NCI-H1092 treated with DMSO at 0.1 percent for 48 hours (cell line): Measurements from ENCODE around the gene KHSRP.

ENCODE experiments used
- DNase-seq: peaks from one replicate; lab custom pipeline; 2025; lab: John Stamatoyannopoulos, UW

The KHSRP gene, protein sequence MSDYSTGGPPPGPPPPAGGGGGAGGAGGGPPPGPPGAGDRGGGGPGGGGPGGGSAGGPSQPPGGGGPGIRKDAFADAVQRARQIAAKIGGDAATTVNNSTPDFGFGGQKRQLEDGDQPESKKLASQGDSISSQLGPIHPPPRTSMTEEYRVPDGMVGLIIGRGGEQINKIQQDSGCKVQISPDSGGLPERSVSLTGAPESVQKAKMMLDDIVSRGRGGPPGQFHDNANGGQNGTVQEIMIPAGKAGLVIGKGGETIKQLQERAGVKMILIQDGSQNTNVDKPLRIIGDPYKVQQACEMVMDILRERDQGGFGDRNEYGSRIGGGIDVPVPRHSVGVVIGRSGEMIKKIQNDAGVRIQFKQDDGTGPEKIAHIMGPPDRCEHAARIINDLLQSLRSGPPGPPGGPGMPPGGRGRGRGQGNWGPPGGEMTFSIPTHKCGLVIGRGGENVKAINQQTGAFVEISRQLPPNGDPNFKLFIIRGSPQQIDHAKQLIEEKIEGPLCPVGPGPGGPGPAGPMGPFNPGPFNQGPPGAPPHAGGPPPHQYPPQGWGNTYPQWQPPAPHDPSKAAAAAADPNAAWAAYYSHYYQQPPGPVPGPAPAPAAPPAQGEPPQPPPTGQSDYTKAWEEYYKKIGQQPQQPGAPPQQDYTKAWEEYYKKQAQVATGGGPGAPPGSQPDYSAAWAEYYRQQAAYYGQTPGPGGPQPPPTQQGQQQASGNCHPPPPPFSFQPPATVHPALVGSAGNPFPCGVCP

GRCh38 chr19:6424195-6424938, at the start of gene KHSRP:
Gene KHSRP, minus strand, starts transcription at chr19:6424811. Its CDS starts 110 bp downstream, at chr19:6424701.
- DNase-seq, result no peak

DNA sequence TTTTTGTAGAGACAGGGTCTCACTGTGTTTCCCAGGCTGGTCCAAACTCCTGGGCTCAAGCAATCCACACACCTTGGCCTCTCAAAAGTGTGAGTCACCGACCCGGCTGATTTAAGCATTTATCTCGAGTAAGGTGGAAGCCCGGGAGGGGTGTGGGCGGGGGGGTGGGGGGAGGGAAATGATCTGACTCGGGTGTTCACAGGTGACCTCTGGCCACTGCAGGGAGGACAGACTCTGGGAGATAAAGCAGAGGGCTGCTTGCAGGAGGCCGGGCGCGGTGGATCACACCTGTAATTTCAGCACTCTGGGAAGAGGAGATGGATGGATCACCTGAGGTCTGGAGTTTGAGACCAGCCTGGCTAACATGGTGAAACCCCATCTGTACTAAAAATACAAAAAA, 49.0 kb upstream of the KHSRP start:
- DNase-seq, result no peak

DNA sequence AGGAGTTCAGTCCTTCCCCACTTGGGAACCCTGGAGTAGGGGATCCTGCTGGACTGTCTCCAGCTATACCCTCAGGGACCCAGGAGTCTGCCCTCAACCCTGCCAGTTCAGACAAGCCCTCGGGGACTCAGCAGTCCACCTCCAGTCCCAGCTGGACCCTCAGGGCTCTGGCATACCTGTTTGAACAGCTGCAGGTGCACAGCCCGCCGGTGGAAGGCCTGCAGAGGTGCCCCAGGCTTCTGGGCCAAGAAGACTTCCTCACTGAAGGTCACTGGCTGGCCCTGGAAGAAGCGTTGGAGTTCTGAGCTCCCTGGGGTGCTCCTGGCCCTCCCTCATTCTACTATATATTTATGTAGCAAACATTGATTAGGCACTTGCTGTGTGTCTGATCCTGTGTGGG, 48.1 kb upstream of the KHSRP start:
- no peak for DNase-seq

GRCh38 chr19:6471076-6471475, 46.5 kb upstream of the KHSRP start:
- no peak for DNase-seq

GRCh38 chr19:6470173-6470572, 45.6 kb upstream of the KHSRP start:
- no peak for DNase-seq

DNA sequence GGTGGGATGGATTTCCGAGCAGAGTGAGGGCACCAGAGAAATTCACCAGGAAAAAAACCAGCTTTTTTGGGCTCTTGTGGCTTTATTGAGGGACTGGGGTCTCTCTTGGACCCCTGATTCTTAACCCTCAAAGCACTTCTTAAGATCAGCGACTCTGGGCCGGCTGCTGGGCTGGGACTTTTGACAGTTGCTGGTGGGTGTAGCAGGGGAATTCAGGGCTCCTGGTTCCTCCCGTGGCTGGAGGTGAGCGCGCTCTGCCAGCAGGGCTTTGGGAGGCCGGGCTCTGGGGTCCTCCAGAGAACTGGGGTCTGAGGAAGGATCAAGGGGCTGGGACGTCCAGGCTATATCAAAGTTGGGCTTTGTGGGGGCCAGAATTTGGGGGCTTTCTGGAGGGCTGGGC, 42.8 kb upstream of the KHSRP start:
- no peak for DNase-seq

DNA sequence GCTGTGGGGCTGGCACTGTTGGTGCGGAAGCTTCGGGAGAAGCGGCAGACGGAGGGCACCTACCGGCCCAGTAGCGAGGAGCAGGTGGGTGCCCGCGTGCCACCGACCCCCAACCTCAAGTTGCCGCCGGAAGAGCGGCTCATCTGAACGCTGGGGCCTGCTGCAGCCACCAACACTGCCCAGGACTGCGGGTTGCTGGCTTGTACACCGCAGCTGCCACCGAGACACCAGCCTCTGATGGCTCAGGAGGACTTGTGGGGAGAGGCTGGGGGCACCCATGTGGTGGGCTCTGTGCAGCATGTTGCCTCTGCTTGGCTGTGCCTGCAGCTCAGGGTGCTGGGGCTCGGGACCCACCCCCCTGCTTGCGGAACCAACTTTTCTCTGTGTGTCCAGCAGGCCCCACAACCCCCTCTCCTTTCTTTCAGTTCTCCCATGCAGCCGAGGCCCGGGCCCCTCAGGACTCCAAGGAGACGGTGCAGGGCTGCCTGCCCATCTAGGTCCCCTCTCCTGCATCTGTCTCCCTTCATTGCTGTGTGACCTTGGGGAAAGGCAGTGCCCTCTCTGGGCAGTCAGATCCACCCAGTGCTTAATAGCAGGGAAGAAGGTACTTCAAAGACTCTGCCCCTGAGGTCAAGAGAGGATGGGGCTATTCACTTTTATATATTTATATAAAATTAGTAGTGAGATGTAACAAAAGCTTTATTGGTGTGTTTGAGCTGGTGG, 42.1 kb upstream of the KHSRP start:
- DNase-seq, result no peak

- DNase-seq, result no peak
These were observed 41.1 kb upstream of the KHSRP start for GRCh38 chr19:6465663-6466062.

DNA sequence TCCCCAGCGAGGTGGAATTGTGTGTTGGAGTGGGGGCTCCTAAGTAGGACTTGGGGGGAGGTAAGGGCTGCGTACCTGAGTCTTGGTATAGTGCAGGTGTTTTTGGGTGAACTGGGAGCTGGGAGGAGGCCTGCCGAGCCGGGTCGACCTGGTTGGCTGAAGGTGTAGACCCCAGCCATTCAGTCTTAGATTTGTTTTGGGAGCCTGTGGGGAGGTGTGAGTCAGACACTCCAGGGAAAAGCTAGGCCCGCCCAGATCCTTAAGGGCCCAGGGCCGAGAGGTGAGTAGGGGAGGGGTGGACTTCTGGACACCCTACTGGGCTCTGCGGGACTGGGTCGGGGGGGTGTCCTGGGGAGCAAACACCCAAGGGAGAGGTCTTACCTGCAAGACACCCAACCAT, 40.4 kb upstream of the KHSRP start:
- DNase-seq, result no peak

GRCh38 chr19:6464070-6464873, 39.7 kb upstream of the KHSRP start, which contains the start of gene CRB3:
Gene CRB3, plus strand, starts transcription at chr19:6464271. Its CDS starts 431 bp downstream, at chr19:6464702.
- no peak for DNase-seq

DNA sequence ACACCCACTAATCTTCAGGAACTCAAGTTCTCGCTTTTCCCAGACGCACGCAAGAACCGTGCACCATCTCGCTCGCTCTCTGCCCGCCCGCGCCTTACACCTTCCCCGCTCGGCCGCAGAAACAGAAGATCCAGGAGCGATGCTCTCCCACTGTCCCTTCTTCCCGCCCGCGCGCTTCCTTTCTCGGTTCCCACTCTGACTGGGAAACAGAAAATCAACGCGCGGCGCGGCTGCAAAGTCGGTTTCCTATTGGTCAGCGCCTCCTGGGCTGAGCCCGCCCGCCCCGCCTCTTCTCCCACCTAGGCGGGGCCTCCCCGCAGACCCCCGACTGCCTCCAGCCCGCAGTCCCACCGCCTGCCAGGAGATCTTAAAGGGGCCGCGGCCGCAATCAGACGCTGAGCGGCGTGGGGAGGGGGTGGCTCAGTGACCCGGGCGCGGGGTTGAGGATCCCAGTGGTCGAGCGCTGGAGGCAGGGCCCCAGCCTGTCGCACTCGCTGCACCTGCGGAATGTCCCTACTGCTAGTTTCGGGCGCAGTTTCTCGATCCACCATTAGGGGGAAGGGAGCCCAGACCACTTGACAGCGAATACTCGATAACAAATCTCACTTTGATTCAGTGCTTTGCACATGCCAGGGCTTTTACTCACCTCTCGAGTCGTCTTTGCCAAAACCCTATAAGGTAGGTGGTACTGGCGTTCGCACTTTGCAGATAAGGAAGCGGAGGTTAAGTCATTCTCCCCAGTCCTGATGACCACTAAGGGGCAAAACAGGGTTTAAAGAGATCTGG, 35.7 kb upstream of the KHSRP start:
- peak; percentile 97 for DNase-seq

GRCh38 chr19:6459262-6460098, 34.9 kb upstream of the KHSRP start, which contains the start of gene SLC25A23:
Gene SLC25A23, minus strand, starts transcription at chr19:6459792. Its CDS starts 164 bp downstream, at chr19:6459628.
- DNase-seq, result peak; percentile 73

DNA sequence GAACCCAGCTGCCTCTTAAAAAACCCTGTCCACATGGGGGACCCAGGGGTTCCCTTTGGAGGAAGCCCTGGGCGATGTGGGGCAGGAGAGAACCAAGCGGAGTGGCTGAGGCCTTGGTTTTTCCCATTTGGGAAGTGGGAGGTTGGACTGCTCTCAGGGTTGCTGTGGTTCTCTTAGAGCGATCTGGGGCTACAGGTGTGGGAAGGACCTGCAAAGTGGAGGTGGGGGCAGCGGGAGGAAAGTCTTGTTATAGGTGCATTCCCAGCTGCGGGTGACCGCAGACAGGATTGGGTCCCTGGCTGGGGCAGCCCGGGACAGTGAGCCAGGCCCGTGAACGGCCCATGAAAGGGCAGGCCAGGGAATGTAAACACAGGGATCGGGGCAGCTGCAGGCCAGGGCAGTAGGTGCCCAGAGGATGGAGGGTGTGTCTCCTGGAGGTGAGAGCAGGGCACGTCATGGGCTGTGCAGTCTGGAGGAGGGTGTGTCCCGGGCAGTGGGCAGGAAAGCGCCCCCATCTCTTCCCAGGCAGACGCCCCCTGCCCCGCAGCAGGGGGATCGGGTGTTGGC, 34.2 kb upstream of the KHSRP start:
- DNase-seq, result no peak

DNA sequence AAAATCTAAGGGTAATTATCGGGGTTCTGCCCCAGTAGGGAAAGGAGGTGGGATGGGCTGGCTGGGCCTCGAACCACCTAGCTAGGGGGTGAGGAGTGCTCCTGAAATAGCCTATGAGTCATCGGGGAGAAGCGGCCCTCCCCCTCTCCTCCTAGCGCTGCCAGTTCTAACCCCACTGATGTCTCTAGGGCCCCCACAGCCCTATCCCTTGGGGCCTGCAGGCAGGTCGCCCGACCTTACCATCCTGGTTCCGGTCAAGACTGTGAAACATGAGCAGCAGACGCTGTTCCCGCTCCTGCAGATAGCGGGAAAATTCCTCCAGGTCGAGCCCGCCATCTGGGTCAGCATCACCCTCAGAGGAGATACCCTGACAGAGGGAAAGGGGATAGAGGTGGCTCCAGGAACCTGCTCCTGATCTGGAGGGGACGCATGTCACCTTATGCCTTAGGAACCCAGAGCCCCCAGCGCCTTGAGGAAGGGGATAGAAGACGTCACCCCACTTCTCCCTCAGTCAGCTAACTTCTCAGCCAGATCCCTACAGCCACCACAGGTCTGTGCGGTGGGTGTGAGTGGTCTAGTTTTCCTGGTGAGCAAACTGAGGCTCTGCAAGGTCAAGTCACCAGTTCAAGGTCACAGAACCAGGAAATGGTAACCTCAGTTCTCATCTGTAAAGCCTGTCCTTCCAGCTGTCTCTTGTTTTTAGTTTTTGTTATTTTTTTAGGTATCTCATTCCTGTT, 33.5 kb upstream of the KHSRP start:
- DNase-seq, result no peak

GRCh38 chr19:6455924-6456323, 31.3 kb upstream of the KHSRP start:
- no peak for DNase-seq

GRCh38 chr19:6453951-6454565, 29.4 kb upstream of the KHSRP start:
- no peak for DNase-seq

DNA sequence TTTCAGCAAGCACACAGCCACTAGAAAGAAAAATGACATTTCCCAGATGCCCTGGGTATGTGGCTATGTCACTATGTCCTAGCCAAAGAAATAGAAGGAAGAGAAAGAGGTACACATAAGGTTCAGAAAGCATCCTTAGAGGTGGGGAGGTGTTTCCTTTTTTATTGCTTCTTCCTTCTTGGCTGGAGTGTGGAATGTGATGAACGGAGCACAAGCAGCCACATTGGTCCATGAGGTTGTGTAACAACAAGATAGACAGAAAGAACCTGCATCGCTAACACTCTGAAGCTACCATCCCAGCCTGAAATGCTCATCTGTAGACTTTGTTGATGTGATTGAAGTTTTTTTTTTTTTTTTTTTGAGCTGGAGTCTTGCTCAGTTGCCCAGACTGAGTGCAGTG, 28.3 kb upstream of the KHSRP start:
- no peak for DNase-seq

DNA sequence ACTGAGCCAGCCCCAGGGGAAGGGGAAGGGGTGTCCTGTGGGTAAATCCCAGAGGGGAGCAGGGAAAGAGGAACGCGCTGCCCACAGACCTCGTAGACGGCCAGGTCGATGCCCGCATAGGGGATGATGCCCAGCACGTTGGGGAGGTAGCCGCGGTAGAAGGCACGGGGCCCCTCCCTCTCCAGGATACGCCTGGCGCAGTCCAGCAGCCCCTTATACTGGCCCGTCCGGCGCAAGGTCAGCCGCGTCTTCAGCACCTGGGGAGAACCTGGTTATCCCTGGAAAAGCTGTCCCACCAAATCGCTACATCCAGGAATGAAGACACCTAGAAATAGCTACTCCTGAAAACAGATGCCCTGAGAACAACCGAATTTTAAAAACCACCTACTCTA, 27.6 kb upstream of the KHSRP start:
- DNase-seq, result no peak
